Endometrium (tissue), 2 donors: ENCODE measurements around the gene PDE6D.

ENCODE experiments used
- FAIRE-seq: peaks from 2 replicates; lab custom pipeline; 2012; peaks lifted over from hg19 to GRCh38; lab: Jason Lieb, UNC
- donor health status: control.
- donor health status: control.

PDE6D gene

GRCh38 chr2:231706731-231707624 is 74.1 kb downstream of the PDE6D start:
- FAIRE-seq: peak; percentile 84

- no peak for FAIRE-seq
Observed at GRCh38 chr2:231704017-231704416, 77.1 kb downstream of the PDE6D start.

- FAIRE-seq: no peak
Observed at GRCh38 chr2:231701456-231702373, 79.4 kb downstream of the PDE6D start.

- no peak for FAIRE-seq
Observed at GRCh38 chr2:231699006-231699405, 82.1 kb downstream of the PDE6D start.

GRCh38 chr2:231696004-231696367 is 85.1 kb downstream of the PDE6D start:
- peak; percentile 46 for FAIRE-seq

GRCh38 chr2:231693956-231694355 is 87.1 kb downstream of the PDE6D start:
- no peak for FAIRE-seq

GRCh38 chr2:231692847-231693246 is 88.2 kb downstream of the PDE6D start:
- no peak for FAIRE-seq

GRCh38 chr2:231691251-231691772 is 89.8 kb downstream of the PDE6D start:
- FAIRE-seq: no peak

GRCh38 chr2:231689124-231689893 is 91.8 kb downstream of the PDE6D start:
- FAIRE-seq: no peak

GRCh38 chr2:231688719-231689118 is 92.4 kb downstream of the PDE6D start:
- FAIRE-seq: no peak

GRCh38 chr2:231687961-231688360 is 93.1 kb downstream of the PDE6D start:
- no peak for FAIRE-seq

GRCh38 chr2:231687133-231687852 is 93.8 kb downstream of the PDE6D start:
- no peak for FAIRE-seq

- FAIRE-seq: no peak
Observed at GRCh38 chr2:231686192-231687100, 94.6 kb downstream of the PDE6D start.

- no peak for FAIRE-seq
Observed at GRCh38 chr2:231685349-231686191, 95.5 kb downstream of the PDE6D start.

GRCh38 chr2:231684314-231685223 is 96.5 kb downstream of the PDE6D start:
- no peak for FAIRE-seq

GRCh38 chr2:231683292-231684235 is 97.5 kb downstream of the PDE6D start:
- FAIRE-seq: no peak
